ENCODE results near the gene PTRH2. TPM values are rescaled to one million over a fixed set of nuclear protein-coding genes. Genes with fewer than 3 reads are reported as not detected.
A peak's percentile ranks its signal among the peaks of the same experiment; 100 is the strongest.

Gene PTRH2
- total RNA-seq, 4 donors from 2014 or later, result 11.7 to 60.2 (median 14.9) TPM

DNA sequence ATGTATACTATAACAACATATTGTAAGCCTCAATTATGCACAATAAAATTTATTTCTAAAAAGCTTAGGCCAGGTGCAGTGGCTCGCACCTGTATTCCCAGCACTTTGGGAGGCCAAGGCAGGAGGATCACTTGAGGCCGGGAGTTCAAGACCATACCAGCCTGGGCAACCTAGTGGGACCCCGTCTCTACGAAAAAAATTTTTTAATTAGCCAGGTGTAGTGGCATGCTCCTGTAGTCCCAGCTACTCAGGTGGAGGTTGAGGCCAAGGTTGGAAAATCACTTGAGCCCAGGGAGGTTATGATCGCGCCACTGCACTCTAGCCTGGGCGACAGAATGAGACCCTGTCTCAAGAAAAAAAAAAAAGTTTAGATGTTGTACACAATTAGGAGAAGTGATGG is 45.7 kb upstream of the PTRH2 start:
- Histone ChIP-seq H3K4me1 (peaks cover 0 to 22% (median 0%) of the 10 kb centered on the region in 4 donors), H3K27me3 (no peaks in the 10 kb centered on the region), H3K36me3 (no peaks in the 10 kb centered on the region), H3K4me3 (no peak overlapping the region), H3K27ac (no peak overlapping the region), H3K9me3 (no peaks in the 10 kb centered on the region)
- TF ChIP-seq POLR2A (IDR thresholded peaks at IDR 0.05), result no peak
- TF ChIP-seq, protein P1, sequence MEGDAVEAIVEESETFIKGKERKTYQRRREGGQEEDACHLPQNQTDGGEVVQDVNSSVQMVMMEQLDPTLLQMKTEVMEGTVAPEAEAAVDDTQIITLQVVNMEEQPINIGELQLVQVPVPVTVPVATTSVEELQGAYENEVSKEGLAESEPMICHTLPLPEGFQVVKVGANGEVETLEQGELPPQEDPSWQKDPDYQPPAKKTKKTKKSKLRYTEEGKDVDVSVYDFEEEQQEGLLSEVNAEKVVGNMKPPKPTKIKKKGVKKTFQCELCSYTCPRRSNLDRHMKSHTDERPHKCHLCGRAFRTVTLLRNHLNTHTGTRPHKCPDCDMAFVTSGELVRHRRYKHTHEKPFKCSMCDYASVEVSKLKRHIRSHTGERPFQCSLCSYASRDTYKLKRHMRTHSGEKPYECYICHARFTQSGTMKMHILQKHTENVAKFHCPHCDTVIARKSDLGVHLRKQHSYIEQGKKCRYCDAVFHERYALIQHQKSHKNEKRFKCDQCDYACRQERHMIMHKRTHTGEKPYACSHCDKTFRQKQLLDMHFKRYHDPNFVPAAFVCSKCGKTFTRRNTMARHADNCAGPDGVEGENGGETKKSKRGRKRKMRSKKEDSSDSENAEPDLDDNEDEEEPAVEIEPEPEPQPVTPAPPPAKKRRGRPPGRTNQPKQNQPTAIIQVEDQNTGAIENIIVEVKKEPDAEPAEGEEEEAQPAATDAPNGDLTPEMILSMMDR (IDR thresholded peaks at IDR 0.05), result no peak
- DNase-seq, result no peak

GRCh38 chr17:59752446-59752845 is 45.2 kb upstream of the PTRH2 start:
- no peak overlapping the region for H3K4me3 ChIP-seq
- H3K36me3 ChIP-seq, result no peaks in the 10 kb centered on the region
- no peaks in the 10 kb centered on the region for H3K9me3 ChIP-seq
- DNase-seq, result no peak
- peaks cover 0 to 22% (median 0%) of the 10 kb centered on the region in 4 donors for H3K4me1 ChIP-seq
- no peaks in the 10 kb centered on the region for H3K27me3 ChIP-seq
- H3K27ac ChIP-seq, result no peak overlapping the region
- TF ChIP-seq, protein P1 (IDR thresholded peaks at IDR 0.05), result no peak
- TF ChIP-seq POLR2A (IDR thresholded peaks at IDR 0.05), result no peak

- TF ChIP-seq POLR2A (IDR thresholded peaks at IDR 0.05), result no peak
- TF ChIP-seq, protein P1 (IDR thresholded peaks at IDR 0.05), result no peak
- Histone ChIP-seq H3K4me3 (no peak overlapping the region), H3K27ac (no peak overlapping the region), H3K4me1 (peaks cover 0 to 22% (median 0%) of the 10 kb centered on the region in 4 donors), H3K27me3 (no peaks in the 10 kb centered on the region), H3K36me3 (no peaks in the 10 kb centered on the region), H3K9me3 (no peaks in the 10 kb centered on the region)
- no peak for DNase-seq
Observed at GRCh38 chr17:59751955-59752413, 44.8 kb upstream of the PTRH2 start.

GRCh38 chr17:59748591-59748990 is 41.4 kb upstream of the PTRH2 start:
- no peaks in the 10 kb centered on the region for H3K36me3 ChIP-seq
- peaks cover 0 to under 1% (median 0%) of the 10 kb centered on the region in 4 donors for H3K4me1 ChIP-seq
- H3K27me3 ChIP-seq, result no peaks in the 10 kb centered on the region
- DNase-seq, result no peak
- no peak overlapping the region for H3K27ac ChIP-seq
- H3K4me3 ChIP-seq, result no peak overlapping the region
- no peaks in the 10 kb centered on the region for H3K9me3 ChIP-seq
- TF ChIP-seq POLR2A (IDR thresholded peaks at IDR 0.05), result no peak
- TF ChIP-seq, protein P1 (IDR thresholded peaks at IDR 0.05), result no peak

GRCh38 chr17:59746849-59747445 is 39.7 kb upstream of the PTRH2 start:
- Histone ChIP-seq H3K36me3 (peaks cover 0 to 12% (median 0%) of the 10 kb centered on the region in 3 donors), H3K27me3 (no peaks in the 10 kb centered on the region), H3K4me1 (no peaks in the 10 kb centered on the region), H3K27ac (no peak overlapping the region), H3K4me3 (no peak overlapping the region), H3K9me3 (no peaks in the 10 kb centered on the region)
- TF ChIP-seq, protein P1 (IDR thresholded peaks at IDR 0.05), result peak; percentile 35 to 82 (median 66)
- TF ChIP-seq POLR2A (IDR thresholded peaks at IDR 0.05), result no peak
- DNase-seq, result no peak
